PC-9 (cell line): ENCODE data around the gene MOGAT2. TPM values are rescaled to one million over a fixed set of nuclear protein-coding genes. Genes with fewer than 3 reads are reported as not detected.

Source experiments
- BruUV-seq: library from RNA; stranded (reverse); fragments of 400-500 nt; replicated peaks from 2 replicates; lab custom pipeline; 2021; lab: Mats Ljungman, UMichigan
- CTCF ChIA-PET: fragments of 300-600 bp; sonication (Branson Sonifier 250); formaldehyde crosslinking; loops from one replicate; lab custom pipeline; 2022; ENCODE audit warnings: antibody characterized with exemption; lab: Charles Lee
- POLR2A ChIA-PET: fragments of 300-600 bp; sonication (Branson Sonifier 250); formaldehyde crosslinking; loops from one replicate; lab custom pipeline; 2022; ENCODE audit warnings: antibody characterized with exemption; ENCODE audit not compliant: unreplicated experiment; lab: Charles Lee
- DNase-seq, 2 experiments: peaks; one replicate each; pipeline versions ENCODE4 v3.0.0 to v3.0.0-alpha.2; 2015 to 2022; ENCODE audit warnings: mixed read lengths in 1 of 2
- H2AFZ ChIP-seq: fragments of 200-600 bp; sonication (generic); 2 replicates; pipeline ENCODE4 v1.8.1; 2017; ENCODE audit warnings: antibody characterized with exemption
- H3F3A ChIP-seq: fragments of 200-600 bp; sonication (generic); 2 replicates; pipeline ENCODE4 v1.8.1; 2017; ENCODE audit warnings: antibody characterized with exemption, mild to moderate bottlenecking, low read depth; ENCODE audit not compliant: insufficient read depth
- H3K27ac ChIP-seq: fragments of 200-600 bp; sonication (generic); 2 replicates; pipeline ENCODE4 v1.6.1; 2016; ENCODE audit warnings: mixed run types
- H3K27me3 ChIP-seq: fragments of 200-600 bp; sonication (generic); 2 replicates; pipeline ENCODE4 v1.6.1; 2016; ENCODE audit warnings: low read depth, mixed run types; ENCODE audit not compliant: insufficient read depth
- H3K36me3 ChIP-seq: fragments of 200-600 bp; sonication (generic); 2 replicates; pipeline ENCODE4 v1.6.1; 2016; ENCODE audit warnings: low read depth, mixed run types
- H3K4me1 ChIP-seq: fragments of 200-600 bp; sonication (generic); replicated peaks from 2 replicates; pipeline ENCODE4 v1.6.1; 2016; ENCODE audit warnings: mixed run types; ENCODE audit not compliant: insufficient read depth
- H3K4me2 ChIP-seq: fragments of 200-600 bp; sonication (generic); 2 replicates; pipeline ENCODE4 v1.6.1; 2017; ENCODE audit warnings: mixed run types
- H3K4me3 ChIP-seq: fragments of 200-600 bp; sonication (generic); 2 replicates; pipeline ENCODE4 v1.6.1; 2016; ENCODE audit warnings: mixed run types
- H3K79me2 ChIP-seq: fragments of 200-600 bp; sonication (generic); 2 replicates; pipeline ENCODE4 v1.6.1; 2017; ENCODE audit warnings: low read depth, mixed run types
- H3K9me2 ChIP-seq: fragments of 200-600 bp; sonication (generic); 2 replicates; pipeline ENCODE4 v1.8.1; 2017; ENCODE audit warnings: mild to moderate bottlenecking; ENCODE audit not compliant: insufficient read depth
- H3K9me3 ChIP-seq: fragments of 200-600 bp; sonication (generic); 2 replicates; pipeline ENCODE4 v1.8.1; 2016; ENCODE audit warnings: low read depth; ENCODE audit not compliant: insufficient read depth
- H4K20me1 ChIP-seq: fragments of 200-600 bp; sonication (generic); 2 replicates; pipeline ENCODE4 v1.8.1; 2017; ENCODE audit not compliant: insufficient read depth
- CTCF ChIP-seq: fragments of 200-600 bp; sonication (generic); conservative IDR thresholded peaks from 2 replicates; pipeline ENCODE4 v1.6.1; 2017; ENCODE audit warnings: mixed run types, antibody characterized with exemption, mild to moderate bottlenecking, moderate library complexity
- EZH2 ChIP-seq: fragments of 200-600 bp; sonication (generic); IDR thresholded peaks from 2 replicates; pipeline ENCODE4 v1.8.0; 2017; ENCODE audit warnings: antibody characterized with exemption, low read depth
- intact Hi-C: fragments of 100-400 bp; cut with micrococcal nuclease; formaldehyde crosslinking; loops from one replicate; pipeline ENCODE4 v1.10.0; 2022; ENCODE audit not compliant: unreplicated experiment
- total RNA-seq: library from RNA; stranded (reverse); gene quantifications from 2 replicates; pipeline ENCODE4 v1.2.3, GENCODE V29; 2021

MOGAT2 gene
- total RNA-seq, 1 experiment from 2014 or later = not detected

DNA sequence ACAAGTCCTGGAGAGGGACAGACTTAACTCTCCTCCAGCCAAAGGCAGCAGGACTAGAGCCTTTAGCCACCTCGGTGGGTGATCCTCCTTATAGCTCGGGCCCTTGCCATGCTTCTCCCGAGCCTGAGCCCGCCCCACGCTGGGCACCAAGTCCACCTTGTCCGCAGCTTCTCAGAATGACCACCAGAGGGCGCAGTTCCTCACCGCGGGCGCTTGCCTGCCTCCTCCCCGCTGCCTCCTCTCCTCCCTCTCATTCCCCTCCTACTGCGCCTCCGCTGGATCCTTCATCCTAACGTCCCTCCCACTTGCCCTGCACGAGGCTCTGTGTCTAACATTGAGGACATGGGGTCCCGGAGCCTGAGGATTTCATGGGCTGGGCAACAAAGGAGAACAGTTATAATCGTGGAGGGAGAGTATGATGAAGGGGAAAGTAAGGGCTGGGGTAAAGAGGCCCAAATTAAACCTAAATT is 11.3 kb upstream of the MOGAT2 start:
- CTCF ChIA-PET = interaction anchor here (0.6 to 1.1 kb wide), 4 partner anchors 8 to 434 kb away, joined by 3 to 5 read pairs (median 4); no protein-coding TSS in a partner anchor
- Histone ChIP-seq H3K9me3 (no peaks in the 10 kb centered on the region), H3K4me3 (no peak overlapping the region), H3K4me1 (peaks cover 3% of the 10 kb centered on the region; the same call in 1 of the 2 replicates), H3F3A (no peaks in the 10 kb centered on the region), H3K27me3 (no peaks in the 10 kb centered on the region), H3K9me2 (0 out of 2 replicates have a peak, but pooled peaks cover 3% of the 10 kb centered on the region), H2AFZ (no peak overlapping the region), H3K27ac (no peak overlapping the region), H3K36me3 (no peaks in the 10 kb centered on the region), H3K79me2 (no peaks in the 10 kb centered on the region), H4K20me1 (no peaks in the 10 kb centered on the region), H3K4me2 (peak overlapping the region; percentile 35)
- no TSS peak for BruUV-seq
- DNase-seq = peak; percentile 57 to 64
- TF ChIP-seq CTCF (peak; percentile 96), EZH2 (no peak)
- intact Hi-C loops = loop anchor here (1.0 to 5.0 kb wide), 3 partner anchors 97 to 161 kb away; no protein-coding TSS in a partner anchor
- POLR2A ChIA-PET = no interaction called here

DNA sequence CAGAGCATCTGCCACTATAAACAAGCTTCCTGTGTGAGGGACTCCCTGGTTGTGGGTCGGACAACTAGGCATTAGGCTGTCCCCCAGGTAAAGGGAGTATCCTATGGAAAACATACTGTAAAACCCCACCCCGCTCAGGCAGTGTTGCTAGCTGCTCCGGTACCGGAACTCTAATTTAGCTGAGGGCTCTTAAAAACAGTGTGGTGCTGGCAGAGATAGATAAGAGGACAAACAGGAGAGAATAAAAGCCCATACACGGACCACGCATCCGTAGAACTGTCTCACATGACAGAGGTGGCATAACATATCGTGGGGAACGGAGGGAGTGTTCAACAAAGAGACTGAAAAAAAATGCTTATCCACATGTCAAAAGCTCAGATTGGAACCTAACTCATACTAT is 3.4 kb upstream of the MOGAT2 start:
- H3K9me2 ChIP-seq = 0 out of 2 replicates have a peak, but pooled peaks cover 6% of the 10 kb centered on the region
- no peak overlapping the region for H3K4me2 ChIP-seq
- H3K36me3 ChIP-seq = no peaks in the 10 kb centered on the region
- H4K20me1 ChIP-seq = no peaks in the 10 kb centered on the region
- H3K4me1 ChIP-seq = peaks cover 13% of the 10 kb centered on the region
- no peak overlapping the region for H3K27ac ChIP-seq
- H2AFZ ChIP-seq = no peak overlapping the region
- intact Hi-C loops = no loop called here
- no peaks in the 10 kb centered on the region for H3F3A ChIP-seq
- DNase-seq = no peak
- H3K79me2 ChIP-seq = no peaks in the 10 kb centered on the region
- H3K4me3 ChIP-seq = no peak overlapping the region
- CTCF ChIA-PET = interaction anchor here (0.5 to 1.7 kb wide), 3 partner anchors 8 to 45 kb away, joined by 4 to 6 read pairs (median 4); no protein-coding TSS in a partner anchor
- no peaks in the 10 kb centered on the region for H3K27me3 ChIP-seq
- H3K9me3 ChIP-seq = no peaks in the 10 kb centered on the region
- TF ChIP-seq CTCF (no peak), EZH2 (no peak)
- no TSS peak for BruUV-seq
- POLR2A ChIA-PET = no interaction called here

- peaks cover 13% of the 10 kb centered on the region for H3K4me1 ChIP-seq
- no peaks in the 10 kb centered on the region for H3K79me2 ChIP-seq
- H3K27ac ChIP-seq = no peak overlapping the region
- TF ChIP-seq EZH2 = no peak
- no peak for TF ChIP-seq CTCF
- H3K36me3 ChIP-seq = no peaks in the 10 kb centered on the region
- no peak overlapping the region for H3K4me2 ChIP-seq
- no peaks in the 10 kb centered on the region for H3K9me3 ChIP-seq
- no peak for DNase-seq
- POLR2A ChIA-PET = no interaction called here
- no peaks in the 10 kb centered on the region for H3K27me3 ChIP-seq
- no peaks in the 10 kb centered on the region for H4K20me1 ChIP-seq
- CTCF ChIA-PET = no interaction called here
- H2AFZ ChIP-seq = no peak overlapping the region
- intact Hi-C loops = no loop called here
- BruUV-seq = no TSS peak
- H3K9me2 ChIP-seq = 0 out of 2 replicates have a peak, but pooled peaks cover 6% of the 10 kb centered on the region
- H3F3A ChIP-seq = no peaks in the 10 kb centered on the region
- H3K4me3 ChIP-seq = no peak overlapping the region
These were observed 1.9 kb upstream of the MOGAT2 start for GRCh38 chr11:75715688-75716087.
